NCI-H2171 treated with DMSO at 0.1 percent for 48 hours (cell line): ENCODE results near the gene IRS2.
"Not testable (repeated sequence)": the region's sequence is repeated elsewhere in the genome, so short reads cannot be mapped to it uniquely, and the experiment has no call there.

Experiments used
- DNase-seq: peaks from one replicate; lab custom pipeline; 2025; lab: John Stamatoyannopoulos, UW

Gene IRS2

DNA sequence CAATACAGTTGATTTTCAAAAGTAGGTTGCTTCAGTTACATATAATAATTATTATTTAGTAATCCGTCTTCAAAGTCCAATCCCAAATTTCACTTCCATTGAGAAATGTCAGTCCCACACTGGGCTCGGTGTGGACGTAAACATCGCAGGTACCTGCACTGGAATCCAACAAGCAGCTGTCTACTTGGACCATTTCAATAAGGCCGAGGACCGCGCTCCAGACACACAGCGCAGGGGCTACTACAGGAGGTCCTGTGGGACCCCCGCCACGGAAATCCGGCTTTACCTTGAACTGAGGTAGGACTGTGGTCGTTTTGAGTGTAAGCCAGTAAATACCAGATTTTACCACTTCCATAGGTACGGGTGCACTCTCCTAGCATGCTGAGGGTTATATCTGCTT, 30.8 kb downstream of the IRS2 start:
- no peak for DNase-seq

DNA sequence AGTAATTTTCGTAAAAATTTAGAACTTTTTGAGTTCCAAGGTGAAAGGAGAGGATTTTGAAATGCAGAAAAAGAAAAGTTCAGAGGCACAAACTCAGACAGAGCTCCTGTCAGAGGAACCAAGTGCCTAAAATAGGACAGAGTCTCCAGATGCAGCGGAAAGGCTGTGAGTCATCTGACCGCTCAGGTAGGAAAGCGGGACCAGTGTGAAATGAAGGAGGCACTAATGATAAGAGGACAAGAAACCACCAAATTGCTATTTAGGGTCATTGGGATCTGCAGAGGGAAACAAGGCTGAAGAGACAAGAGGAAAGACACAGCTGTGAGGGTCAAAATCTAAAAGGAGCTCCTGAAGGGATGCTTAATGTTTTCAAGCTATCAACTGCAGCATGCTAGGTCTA, 34.9 kb downstream of the IRS2 start:
- DNase-seq, result no peak

DNA sequence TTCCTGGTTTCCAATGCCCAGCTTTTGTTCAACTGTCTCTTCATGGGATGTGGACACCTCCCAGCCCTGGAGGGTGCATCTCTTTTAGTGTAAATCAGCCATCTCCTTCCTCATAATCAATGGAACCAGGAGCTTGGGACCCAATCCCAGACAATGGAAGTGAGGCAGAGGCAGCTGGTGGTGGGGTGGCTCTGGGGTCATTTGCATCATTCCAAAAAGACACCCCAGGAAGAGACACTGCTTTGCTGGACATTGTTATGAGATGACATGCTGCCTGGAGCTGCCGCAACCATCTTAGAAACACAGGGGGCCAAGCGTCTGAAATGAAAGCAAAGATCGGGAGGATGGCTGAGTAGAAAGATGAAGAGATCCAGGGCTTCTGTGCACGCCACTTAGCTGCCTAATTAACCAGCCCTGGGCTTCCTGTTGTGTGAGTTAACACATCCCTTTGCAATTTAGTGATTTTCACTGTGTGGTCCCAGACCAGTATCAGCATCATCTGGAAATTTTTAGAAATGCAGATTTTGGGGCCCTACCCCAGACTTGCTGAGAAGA, 36.1 kb downstream of the IRS2 start:
- DNase-seq, result no peak

DNA sequence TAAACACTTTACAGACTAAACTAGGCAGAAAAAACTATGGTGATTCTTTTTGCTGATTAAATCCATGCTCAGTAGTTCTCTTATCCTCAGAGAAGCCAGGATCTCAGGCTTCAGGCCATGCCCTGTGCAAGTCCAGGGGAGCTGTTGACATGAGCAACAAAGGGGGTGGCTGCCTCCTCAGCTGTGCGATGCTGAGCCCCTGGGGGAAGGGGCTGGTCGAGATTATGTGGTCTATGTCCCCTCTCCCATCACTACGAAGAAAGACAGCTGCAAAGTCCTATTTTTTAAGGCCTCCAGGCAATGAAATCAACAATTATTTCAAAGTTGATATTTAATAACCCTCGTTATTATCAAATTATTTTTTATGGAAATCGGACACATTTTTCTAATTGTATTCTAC, 37.0 kb downstream of the IRS2 start:
- DNase-seq, result no peak

DNA sequence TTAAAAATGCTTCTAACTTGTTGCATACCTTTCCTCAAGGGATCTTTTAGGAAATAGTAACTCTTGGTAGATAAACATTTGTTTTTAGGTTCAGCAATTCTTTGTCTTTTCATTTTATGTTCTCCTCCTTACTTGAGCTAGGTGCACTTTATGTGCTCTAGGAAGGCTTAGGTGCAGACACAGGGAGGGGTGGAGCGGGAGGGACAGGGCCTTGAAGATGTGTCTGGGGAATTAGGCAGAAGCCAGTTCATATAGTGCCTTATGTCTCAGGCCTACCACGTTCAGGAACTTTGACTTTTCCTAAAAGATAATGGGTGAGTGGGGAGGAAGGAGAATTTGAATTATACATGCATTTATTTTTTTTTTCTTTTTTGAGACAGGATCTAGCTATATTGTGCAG, 37.7 kb downstream of the IRS2 start:
- DNase-seq, result no peak

DNA sequence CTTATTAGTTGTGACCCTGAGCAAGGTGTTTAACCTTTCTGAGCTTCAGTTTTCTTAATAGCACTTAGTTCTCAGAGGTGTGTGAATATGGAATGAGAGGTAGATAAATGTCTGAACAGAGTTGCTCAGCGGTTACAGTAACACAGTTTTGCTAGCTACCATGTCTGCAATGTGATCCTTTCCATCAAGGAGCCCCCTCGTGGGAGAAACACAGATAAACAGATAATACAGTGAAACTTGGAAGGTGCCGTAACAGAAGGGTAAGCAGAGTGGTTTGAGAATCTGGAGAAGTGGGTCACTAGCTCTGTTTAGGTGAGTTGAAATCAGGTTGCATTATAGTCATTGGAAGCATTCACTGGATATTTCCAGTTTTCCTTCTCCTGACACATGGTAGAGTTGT, 38.9 kb downstream of the IRS2 start:
- DNase-seq, result peak; percentile 6

DNA sequence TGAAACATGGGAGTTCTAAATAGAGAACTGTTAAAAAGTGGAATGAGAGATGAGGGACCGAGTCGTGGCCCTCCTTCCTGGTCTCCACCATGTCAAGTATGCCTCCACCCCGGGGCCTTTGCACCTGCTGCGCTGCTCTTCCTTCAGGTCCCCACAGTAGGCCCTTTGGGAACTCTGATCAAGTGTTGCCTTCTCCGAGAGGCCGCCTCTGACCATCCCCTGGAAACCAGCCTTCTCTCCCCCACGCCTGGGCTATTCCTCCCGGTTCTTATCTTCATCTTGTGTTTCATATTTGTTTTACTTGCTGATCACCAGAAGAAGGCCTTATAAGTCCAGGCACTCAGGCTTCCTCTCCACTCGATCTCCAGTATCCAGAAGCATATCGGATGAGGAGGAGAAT, 40.0 kb downstream of the IRS2 start:
- no peak for DNase-seq

DNA sequence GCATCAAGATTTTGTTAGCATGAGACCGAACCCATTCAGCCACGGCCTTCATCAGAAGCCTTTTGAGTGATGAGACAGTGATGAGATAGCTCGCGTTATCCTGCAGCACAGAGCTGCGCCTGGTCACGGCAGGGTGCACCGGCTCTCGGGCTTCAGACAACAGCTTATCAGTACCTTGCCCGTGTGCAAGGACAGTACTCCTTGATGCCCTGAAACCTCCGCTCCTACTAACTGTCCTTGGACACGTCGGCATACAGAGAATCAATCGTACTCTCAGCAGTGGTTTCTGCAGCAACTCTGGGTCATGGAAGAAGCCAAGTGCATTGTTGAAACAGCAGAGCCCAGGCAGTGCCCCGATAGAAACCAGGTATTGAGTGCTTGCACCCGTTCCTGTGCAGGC, 40.7 kb downstream of the IRS2 start:
- DNase-seq, result no peak

DNA sequence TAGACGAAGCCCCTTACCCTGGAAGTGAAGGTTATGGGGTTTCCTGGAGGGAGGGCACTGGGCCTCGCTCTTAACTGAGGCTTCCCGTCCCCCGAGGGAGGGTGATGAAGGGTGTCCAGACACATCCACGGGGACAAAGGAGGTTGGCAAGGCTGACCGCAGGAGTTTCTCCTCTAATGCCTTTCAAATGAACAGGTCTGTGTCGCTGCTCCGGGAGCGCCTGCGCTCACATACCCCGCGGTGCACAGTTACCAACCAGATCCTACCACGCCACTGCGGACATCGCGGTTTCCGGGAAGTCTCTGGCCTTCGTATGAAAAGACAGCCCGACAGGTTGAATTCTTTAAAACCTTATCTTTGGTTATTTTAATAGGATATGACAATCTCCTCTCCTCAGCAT, 41.3 kb downstream of the IRS2 start:
- DNase-seq, result no peak

DNA sequence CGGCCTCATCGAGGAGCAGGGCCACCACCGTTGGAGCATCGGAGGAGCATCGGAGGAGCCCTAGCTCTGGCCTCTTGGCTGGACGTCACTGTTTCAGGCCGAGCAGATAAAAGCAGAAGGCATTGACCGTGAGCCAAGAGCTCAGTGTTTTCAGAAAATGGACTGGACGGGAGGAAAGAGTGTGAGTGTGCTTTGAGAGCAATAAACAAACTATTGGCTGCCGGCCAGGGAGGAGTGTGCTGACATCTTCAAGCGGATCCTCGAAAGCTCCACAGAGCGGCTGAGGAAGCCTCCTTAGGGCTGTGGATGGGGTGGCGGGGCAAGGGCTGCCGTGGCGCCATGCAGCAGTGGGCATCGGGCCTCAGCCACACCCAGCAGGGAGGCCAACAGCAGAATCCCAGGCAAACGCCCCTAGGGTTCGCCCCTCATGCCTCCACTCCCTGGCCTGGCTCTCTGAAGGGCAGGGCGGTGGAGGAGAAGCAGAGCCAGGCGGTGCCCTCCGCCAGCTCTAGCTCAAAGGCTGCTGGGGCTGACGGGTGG, 41.8 kb downstream of the IRS2 start:
- DNase-seq, result peak; percentile 56

DNA sequence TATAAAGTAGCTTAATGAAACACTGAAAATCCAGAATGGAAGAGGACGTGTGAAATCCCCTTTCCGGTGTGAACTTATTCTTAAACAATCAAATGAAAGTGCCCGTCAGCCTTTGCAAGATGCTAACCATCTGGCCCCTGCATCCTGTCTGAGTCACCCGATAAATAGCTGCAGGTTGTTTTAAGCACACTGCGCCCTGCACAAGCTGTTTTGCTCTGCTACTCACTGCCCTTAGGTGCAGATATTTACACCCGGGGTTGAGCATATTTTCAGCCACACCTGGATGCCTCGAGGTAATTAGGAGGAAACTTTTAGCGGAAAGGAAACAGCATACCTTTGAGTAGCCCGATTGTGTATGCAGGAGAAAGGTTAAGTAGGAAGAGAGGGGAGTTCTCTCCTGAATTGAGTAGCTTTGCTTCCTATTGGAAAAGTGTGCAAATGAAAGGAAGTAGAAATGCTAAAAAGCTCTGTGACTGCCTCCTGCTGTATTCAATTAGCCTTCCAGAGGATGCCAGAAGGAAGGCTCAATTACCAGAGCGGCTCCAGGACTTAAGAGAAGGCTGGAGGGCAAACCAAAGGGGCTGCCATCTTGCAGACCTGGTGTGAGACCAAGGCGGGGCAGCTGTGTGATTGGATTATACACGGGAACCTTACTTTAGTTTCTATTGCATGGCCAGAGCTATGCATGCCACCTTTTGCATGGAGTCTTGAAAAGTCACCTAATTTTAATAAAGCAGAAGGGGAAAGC, 42.5 kb downstream of the IRS2 start:
- peak; percentile 87 for DNase-seq

DNA sequence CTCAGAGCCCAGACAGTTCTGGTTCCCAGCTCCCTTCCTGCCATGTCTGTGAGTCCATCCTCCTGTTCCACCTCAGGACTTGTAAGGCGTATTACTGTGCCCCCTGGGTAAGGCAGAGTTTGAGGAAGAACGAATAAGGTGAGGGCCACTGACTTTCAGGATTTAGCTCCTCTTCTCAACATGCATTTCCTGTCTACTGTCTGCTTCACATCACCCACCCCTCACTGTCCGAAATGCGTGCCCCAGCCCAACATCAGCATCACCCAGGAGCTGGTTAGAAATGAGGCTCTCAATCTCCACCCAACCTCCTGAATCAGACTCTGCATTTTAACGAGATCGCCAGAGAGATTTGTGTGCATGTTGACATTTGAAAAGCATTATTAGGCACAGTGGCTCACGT, 44.4 kb downstream of the IRS2 start:
- DNase-seq, result no peak

DNA sequence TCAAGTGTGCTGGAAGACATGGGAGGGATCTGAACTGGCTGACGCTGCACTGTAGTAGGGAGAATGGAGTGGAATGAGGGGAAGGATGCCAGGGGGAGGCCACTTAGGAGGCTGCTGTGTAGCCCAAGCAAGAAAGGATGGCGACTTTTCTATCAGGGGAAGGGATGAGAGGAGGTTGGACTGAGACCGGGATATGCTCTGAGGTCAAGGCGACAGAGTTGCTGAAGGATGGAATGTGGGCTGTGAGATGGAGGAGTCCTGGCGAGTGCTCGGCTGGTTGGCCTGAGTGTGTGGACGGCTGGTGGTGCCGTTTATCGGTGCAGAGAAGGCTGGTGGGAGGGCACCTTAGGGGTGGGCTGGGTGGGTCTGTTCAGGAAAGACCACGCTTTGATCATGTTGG, 45.7 kb downstream of the IRS2 start:
- DNase-seq, result no peak

DNA sequence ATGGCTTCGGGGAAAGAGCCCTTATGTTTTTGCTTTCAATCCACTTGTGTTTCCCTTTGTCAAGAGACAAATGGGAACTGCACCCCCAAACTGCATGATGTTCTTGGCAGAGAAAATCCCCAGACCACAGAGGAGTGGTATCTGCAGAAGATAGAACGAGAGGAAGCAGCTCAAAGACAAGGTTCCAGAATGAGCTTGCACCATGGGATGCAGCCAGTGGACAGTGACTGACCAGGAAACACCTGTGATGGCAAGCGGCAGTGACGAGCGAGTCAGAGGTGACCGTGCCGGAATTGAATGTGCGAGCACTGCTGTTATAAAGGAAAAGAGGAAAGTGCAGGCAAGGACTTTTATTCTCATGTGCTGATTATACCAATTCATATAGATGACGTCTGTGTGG, 46.3 kb downstream of the IRS2 start:
- DNase-seq, result no peak

DNA sequence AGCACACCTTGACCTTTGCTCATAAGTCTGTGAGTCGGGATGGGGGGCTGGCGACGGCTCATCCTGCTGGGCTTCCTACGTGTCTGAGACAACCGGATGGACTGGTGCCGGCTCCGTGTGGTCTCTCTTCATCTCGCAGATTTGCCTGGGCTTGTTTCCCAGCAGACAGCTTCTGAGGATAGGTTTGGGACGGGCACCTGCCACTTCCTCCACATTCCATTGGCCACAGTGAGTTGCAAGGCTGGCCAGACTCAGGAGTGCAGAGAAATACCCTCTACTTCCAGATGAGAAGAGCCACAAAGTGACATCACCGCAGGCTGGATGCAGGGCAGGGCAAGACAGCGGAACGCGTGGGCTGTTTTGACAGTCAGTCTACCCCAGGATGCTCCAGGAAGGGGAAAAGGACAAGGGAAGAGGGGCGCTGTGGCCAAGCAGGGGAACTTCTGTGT, 48.1 kb downstream of the IRS2 start:
- no peak for DNase-seq

DNA sequence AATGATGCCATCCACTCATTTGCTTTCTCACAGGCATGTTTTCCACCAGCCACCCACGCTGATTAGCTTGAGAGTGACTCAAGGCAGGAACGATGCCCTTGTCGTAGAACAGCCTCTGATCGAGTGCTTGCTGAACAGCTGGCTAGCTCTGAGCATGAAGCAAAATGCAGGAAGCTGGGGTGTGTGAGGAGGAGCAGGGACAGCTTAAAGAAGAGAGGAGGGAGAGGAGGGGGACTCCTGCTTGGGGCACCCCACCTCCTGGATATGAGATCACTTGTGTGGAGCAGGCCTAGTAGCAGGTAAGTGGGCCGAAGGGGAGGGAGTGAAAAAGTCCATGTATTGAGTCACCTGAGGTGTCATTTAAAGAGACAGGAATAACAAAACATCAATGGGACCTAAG, 48.8 kb downstream of the IRS2 start:
- DNase-seq, result no peak

DNA sequence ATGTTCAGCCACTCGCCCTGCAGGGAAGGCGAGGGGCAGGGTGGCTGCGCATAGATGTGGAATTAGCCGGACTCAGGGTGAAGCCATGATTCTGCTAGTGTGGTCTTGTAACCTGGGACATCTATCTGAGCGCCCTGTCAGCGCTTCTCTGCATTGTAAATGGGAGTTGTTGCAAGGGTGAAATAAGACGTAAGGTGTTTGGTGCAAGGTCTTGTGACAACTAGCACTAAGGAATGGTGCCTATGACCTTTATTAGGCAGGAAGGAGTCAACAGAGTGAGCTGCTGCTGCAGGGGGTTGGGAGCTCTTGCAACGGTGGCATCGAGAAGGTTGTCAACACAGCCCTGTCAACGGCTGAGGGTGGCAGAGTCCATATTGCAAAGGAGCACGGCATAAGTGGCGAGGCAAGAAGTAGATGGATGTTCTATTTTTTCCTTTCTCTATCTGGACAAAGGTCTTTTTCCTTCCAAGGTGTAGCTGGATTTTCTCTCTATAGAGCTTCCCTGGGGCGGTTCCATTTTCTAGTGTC, 49.3 kb downstream of the IRS2 start:
- DNase-seq, result no peak

DNA sequence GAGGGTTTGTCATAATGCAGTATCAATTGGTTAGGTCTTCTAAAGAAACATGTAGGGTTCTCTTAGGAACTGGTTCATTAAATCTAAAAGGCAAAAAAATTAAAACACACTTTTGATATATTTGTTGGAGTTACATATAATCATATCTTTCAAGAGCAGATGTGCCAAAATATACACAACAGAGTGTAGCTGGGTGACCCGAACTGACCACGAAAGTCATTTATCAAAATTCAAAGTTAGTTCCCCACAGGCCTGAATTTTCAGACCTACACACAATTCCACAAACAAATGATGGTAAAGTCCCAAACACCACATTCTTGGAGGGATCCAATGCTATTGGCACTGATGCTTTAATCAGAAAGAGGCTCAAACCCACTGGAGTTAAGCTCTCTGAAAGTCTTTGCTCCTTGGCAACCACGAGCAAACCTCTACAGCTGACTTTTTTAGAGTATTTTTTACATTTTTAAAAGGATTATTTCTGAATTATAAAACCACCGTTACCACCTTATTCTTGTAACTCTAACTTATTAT, 50.9 kb downstream of the IRS2 start:
- no peak for DNase-seq

DNA sequence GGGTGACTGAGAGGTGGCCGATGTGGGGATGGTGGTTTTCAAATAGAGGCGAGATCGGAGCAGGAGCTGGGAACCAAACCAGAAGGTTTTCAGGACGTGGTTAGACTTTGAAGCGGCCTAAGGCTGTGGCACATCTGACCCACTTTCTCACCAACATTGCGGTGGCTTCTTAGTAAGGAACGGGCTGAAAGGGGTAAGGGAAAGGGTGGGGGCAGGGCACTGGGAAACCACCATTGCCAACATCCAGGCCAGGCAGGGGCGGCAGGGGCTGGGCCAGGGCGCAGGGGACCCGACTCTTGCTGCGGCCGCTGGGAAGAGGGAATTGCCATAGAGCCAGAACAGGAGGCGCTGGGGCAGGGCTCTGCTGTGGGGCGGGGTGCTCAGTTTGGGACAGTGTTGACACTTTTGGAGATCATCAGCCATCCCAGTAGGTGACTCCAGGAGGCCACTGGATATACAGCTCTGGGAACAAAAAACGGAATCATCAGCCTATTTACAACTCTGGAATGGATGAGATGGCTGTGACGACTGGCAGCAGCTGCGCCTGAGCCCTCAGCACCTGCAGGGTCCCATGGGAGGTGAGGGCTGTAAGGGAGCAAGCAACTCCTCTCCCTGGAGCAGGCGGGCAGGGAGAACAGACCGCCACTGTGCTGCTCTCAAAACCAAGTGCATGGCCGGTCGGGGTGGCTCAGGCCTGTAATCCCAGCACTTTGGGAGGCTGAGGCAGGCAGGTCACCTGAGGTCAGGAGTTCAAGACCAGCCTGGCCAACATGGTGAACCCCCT, 52.2 kb downstream of the IRS2 start:
- peak; percentile 82 for DNase-seq

DNA sequence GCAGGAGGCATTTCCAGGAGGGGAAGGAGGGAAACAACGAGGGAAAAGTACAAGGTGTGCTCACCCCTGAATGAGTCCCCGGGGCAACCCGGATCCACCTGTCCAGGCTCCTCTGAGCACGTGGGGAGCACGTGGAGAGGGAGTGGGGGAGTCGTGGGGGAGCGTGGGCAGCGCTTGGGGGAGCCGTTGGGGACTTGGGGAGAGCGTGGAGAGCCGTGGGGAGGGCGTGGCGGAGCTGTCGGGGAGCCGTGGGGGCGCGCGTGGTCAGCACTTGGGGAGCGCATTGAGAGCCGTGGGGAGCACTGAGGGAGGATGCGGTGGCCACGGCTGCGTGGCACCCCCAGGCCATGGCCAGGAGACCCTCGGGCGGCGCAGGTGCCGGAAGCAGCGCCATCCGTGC, 52.8 kb downstream of the IRS2 start:
- no peak for DNase-seq

DNA sequence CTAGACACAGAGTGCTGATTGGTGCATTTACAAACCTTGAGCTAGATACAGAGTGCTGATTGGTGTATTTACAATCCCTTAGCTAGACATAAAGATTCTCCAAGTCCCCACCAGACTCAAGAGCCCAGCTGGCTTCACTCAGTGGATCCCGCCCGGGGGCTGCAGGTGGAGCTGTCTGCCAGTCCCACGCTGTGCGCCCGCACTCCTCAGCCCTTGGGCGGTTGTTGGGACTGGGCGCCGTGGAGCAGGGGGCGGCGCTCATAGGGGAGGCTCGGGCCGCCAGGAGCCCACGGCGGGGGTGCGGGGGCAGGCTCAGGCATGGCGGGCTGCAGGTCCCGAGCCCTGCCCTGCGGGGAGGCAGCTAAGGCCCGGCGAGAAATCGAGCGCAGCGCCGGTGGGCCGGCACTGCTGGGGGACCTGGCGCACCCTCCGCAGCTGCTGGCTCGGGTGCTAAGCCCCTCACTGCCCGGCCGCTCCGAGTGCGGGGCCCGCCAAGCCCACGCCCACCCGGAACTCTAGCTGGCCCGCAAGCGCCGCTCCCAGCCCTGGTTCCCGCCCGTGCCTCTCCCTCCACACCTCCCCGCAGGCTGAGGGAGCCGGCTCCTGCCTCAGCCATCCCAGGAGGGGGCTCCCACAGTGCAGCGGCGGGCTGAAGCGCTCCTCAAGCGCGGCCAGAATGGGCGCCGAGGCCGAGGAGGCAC, 53.8 kb downstream of the IRS2 start:
- DNase-seq, result not testable (repeated sequence)

DNA sequence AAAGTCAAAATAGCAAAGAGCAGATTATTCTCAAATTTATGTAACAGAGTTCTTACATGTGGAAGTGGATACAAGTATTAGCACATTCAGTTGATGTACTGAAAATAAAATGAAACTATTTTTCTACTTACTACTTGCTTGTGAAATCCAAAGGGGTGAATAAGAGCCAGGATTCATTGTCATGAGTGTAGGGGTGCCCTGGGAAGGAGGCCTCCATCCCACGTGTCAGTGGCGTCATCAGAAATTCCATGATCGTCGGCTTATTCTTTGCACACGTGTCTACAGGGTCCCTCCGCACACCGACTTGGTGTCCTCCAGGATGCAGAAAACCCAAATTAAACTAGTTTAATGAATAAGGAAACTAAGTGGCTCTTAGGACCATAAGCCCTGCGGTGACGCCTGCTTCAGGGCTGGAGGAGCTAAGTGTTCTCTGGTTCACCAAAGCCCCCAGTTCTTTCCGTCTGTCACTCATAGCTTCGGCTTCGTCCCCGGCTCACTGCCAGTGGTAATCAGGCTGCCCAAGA, 55.5 kb downstream of the IRS2 start:
- DNase-seq, result no peak
